ENCODE results near the gene EFCAB8.

EFCAB8 gene, protein sequence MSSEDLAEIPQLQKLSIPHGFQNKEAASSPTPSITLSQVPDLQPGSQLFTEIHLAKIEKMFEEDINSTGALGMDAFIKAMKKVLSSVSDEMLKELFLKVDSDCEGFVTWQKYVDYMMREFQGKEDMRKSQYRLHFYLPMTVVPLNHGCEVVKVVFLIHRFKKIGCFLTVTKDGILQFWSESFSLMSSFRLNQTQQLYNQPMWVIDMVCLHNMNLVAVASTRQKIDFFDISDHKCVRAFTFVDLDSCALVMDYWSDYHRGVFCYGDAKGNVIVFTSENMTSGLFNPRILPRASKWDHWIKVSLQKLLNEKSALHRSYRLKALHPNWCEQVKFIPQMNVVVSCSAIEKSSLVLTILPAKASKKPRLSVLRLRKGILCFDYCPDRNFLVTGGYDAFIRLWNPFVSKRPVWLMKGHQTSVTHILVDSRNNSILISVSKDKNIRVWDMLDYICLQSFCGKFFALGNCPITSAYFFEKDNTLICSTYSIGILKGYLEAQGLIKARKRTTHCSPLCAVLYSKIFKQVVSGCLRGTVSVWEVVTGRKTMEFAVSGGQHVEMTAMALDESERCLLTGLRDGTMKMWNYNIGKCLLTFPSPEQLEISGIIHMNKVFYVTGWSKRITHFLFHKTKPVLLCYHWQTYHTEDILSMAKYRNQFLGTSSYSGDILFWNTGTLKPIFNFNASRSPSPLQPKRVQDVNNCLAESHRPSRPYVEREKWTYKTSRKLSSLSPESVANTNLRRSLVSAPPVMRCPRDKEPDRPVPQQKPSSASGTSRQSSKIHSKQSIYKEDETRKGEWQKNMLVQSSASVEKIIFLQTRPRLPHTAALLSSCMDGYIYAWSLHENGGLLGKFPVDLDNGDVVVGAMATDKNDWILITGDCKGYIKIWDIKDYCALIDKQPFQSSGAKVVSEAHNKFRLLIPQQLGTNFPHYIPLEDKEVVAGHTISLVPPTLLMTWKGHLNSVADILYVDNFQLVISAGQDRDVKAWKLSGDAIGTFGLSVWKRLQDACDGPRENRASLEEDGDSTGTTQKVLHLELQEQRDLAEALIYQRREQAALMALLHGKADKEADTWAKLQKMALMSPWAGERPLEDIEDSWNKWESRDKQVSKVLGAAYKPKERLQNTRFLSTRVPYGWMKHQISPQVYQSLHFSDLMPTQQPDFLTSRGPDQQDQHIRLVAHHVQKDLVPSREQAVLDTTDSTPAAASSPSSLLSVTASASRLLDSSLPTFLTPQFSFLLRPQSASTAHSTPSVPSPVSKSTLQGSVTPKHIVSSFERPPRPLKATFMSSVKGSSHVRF

DNA sequence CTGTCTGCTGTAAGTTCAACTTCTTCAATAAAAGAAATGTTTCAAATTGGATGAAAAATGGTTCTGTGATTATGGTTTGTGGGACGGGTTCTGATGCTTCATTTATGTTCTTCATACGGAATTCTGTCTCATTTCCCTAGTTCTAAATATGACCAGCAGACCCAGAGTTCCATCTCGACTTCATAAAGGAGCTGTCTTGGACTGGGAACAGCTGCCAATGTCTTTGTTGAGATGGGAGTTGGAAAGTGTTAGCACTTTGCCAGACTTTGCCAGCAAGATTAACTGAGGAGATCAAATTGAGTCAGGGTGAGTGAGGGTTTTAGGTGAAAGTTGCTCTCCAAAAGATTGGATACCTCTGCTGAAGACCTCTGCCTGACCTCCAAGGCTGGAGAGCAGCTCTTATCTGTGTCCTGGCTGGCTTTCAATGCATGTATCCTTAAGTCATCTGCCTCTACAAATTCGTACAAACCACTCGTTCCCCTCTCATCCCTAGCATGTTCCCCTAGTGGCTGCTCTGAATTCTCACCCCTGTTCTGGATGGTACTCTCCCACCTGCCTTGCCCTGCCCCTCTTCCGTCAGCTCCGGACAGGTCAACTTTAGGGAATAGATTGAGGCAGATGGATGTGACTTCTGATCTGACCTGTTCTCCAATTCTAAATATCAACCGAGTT is at the start of gene EFCAB8:
EFCAB8 (plus strand) TSS at position 223 of the 672 bp plus-strand sequence. CDS start 4,870 bp downstream, outside the sequence.
- Histone ChIP-seq H3K4me3 (no peak within 1 kb of the TSS), H3K36me3 (peaks cover 10 to 22% (median 10%) of the 10 kb centered on the region in 3 donors), H3K27me3 (no peaks in the 10 kb centered on the region), H3K27ac (no peak within 1 kb of the TSS), H3K9me3 (no peaks in the 10 kb centered on the region), H3K4me1 (no peaks in the 10 kb centered on the region)
- TF ChIP-seq, protein P1, sequence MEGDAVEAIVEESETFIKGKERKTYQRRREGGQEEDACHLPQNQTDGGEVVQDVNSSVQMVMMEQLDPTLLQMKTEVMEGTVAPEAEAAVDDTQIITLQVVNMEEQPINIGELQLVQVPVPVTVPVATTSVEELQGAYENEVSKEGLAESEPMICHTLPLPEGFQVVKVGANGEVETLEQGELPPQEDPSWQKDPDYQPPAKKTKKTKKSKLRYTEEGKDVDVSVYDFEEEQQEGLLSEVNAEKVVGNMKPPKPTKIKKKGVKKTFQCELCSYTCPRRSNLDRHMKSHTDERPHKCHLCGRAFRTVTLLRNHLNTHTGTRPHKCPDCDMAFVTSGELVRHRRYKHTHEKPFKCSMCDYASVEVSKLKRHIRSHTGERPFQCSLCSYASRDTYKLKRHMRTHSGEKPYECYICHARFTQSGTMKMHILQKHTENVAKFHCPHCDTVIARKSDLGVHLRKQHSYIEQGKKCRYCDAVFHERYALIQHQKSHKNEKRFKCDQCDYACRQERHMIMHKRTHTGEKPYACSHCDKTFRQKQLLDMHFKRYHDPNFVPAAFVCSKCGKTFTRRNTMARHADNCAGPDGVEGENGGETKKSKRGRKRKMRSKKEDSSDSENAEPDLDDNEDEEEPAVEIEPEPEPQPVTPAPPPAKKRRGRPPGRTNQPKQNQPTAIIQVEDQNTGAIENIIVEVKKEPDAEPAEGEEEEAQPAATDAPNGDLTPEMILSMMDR (IDR thresholded peaks at IDR 0.05), result no peak
- intact Hi-C loops (cut with DNase I; ENCODE audit: low total_unique reads), result no loop called here
- DNase-seq, result no peak

GRCh38 chr20:32809907-32810306 is 48.8 kb upstream of the EFCAB8 start:
- no peak for DNase-seq
- Histone ChIP-seq H3K4me1 (no peaks in the 10 kb centered on the region), H3K36me3 (peaks cover 0 to 7% (median 0%) of the 10 kb centered on the region in 3 donors), H3K27me3 (no peaks in the 10 kb centered on the region), H3K27ac (no peak overlapping the region), H3K4me3 (no peak overlapping the region), H3K9me3 (no peaks in the 10 kb centered on the region)
- TF ChIP-seq, protein P1 (IDR thresholded peaks at IDR 0.05), result no peak
- intact Hi-C loops (cut with DNase I; ENCODE audit: low total_unique reads), result no loop called here

DNA sequence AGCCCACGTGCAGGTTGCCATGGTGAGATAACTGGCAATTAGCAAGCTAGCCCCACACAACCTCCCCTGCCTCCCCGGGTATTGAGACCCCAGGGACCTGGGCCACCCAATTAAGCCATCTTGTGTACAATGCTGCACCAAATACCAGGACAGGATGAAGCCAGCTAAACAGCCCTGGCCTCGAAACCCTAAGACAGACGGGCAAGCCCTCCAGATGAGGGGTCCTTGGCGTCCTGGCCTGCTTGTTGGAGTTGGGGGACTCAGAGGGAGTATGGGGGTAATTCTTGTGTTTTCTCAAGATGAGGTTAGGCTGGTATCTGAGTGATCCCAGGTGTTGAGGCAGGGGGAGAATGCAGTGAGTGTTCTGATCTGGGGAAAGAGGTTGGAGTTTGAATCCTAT is 47.8 kb upstream of the EFCAB8 start:
- H3K27ac ChIP-seq, result no peak overlapping the region

GRCh38 chr20:32811886-32812285 is 46.8 kb upstream of the EFCAB8 start:
- Histone ChIP-seq H3K27ac (no peak overlapping the region), H3K27me3 (no peaks in the 10 kb centered on the region), H3K9me3 (no peaks in the 10 kb centered on the region), H3K36me3 (peaks cover 0 to 7% (median 0%) of the 10 kb centered on the region in 3 donors), H3K4me1 (no peaks in the 10 kb centered on the region), H3K4me3 (no peak overlapping the region)
- DNase-seq, result no peak
- intact Hi-C loops (cut with DNase I; ENCODE audit: low total_unique reads), result no loop called here
- TF ChIP-seq, protein P1 (IDR thresholded peaks at IDR 0.05), result no peak

More for the DNA sequence above, 47.8 kb upstream of the EFCAB8 start:
- Histone ChIP-seq H3K4me3 (no peak overlapping the region), H3K4me1 (no peaks in the 10 kb centered on the region), H3K27me3 (no peaks in the 10 kb centered on the region), H3K36me3 (peaks cover 0 to 7% (median 0%) of the 10 kb centered on the region in 3 donors), H3K9me3 (no peaks in the 10 kb centered on the region)
- TF ChIP-seq, protein P1 (IDR thresholded peaks at IDR 0.05), result no peak
- no peak for DNase-seq
- intact Hi-C loops (cut with DNase I; ENCODE audit: low total_unique reads), result no loop called here
